ENCODE results near the gene CCZ1.

- TF ChIP-seq CTCF (IDR thresholded peaks at IDR 0.05 in 2 of 3, conservative IDR thresholded peaks at IDR 0.05 in 1 of 3; ENCODE audit: insufficient read depth in 2 of 3, low read depth in 1 of 3, low read length in 3 of 3) (no peak), TAF1 (IDR thresholded peaks at IDR 0.05; ENCODE audit: control insufficient read depth, extremely low read depth, insufficient read depth, low read length, severe bottlenecking) (no peak), CBFB (CRISPR knock-in tag; IDR thresholded peaks at IDR 0.05) (no peak), HMGXB4 (CRISPR knock-in tag; IDR thresholded peaks at IDR 0.05) (no peak), MCM3 (IDR thresholded peaks at IDR 0.05) (no peak), POLR2G (IDR thresholded peaks at IDR 0.05; ENCODE audit: low read depth, low read length) (no peak), POLR2A (conservative IDR thresholded peaks at IDR 0.05) (no peak), ARHGAP35 (IDR thresholded peaks at IDR 0.05; ENCODE audit: partially characterized antibody) (no peak), MAFK (IDR thresholded peaks at IDR 0.05; ENCODE audit: low read length) (no peak), ZNF274 (IDR thresholded peaks at IDR 0.05; ENCODE audit: borderline replicate concordance, low read depth, low read length) (no peak), SMAD3 (CRISPR knock-in tag; conservative IDR thresholded peaks at IDR 0.05) (no peak), ZKSCAN8 (CRISPR knock-in tag; IDR thresholded peaks at IDR 0.05) (no peak)
- TF ChIP-seq, protein P1, sequence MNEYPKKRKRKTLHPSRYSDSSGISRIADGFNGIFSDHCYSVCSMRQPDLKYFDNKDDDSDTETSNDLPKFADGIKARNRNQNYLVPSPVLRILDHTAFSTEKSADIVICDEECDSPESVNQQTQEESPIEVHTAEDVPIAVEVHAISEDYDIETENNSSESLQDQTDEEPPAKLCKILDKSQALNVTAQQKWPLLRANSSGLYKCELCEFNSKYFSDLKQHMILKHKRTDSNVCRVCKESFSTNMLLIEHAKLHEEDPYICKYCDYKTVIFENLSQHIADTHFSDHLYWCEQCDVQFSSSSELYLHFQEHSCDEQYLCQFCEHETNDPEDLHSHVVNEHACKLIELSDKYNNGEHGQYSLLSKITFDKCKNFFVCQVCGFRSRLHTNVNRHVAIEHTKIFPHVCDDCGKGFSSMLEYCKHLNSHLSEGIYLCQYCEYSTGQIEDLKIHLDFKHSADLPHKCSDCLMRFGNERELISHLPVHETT (CRISPR knock-in tag; conservative IDR thresholded peaks at IDR 0.05 in 1 of 2, IDR thresholded peaks at IDR 0.05 in 1 of 2): no peak
- TF ChIP-seq, protein P2, sequence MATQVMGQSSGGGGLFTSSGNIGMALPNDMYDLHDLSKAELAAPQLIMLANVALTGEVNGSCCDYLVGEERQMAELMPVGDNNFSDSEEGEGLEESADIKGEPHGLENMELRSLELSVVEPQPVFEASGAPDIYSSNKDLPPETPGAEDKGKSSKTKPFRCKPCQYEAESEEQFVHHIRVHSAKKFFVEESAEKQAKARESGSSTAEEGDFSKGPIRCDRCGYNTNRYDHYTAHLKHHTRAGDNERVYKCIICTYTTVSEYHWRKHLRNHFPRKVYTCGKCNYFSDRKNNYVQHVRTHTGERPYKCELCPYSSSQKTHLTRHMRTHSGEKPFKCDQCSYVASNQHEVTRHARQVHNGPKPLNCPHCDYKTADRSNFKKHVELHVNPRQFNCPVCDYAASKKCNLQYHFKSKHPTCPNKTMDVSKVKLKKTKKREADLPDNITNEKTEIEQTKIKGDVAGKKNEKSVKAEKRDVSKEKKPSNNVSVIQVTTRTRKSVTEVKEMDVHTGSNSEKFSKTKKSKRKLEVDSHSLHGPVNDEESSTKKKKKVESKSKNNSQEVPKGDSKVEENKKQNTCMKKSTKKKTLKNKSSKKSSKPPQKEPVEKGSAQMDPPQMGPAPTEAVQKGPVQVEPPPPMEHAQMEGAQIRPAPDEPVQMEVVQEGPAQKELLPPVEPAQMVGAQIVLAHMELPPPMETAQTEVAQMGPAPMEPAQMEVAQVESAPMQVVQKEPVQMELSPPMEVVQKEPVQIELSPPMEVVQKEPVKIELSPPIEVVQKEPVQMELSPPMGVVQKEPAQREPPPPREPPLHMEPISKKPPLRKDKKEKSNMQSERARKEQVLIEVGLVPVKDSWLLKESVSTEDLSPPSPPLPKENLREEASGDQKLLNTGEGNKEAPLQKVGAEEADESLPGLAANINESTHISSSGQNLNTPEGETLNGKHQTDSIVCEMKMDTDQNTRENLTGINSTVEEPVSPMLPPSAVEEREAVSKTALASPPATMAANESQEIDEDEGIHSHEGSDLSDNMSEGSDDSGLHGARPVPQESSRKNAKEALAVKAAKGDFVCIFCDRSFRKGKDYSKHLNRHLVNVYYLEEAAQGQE (IDR thresholded peaks at IDR 0.05; ENCODE audit: borderline replicate concordance): no peak
- TF ChIP-seq, protein P2 (CRISPR knock-in tag; IDR thresholded peaks at IDR 0.05; ENCODE audit: low read depth): no peak
These were observed 28.2 kb upstream of the CCZ1 start for GRCh38 chr7:5870311-5870710.

All from K562 (cell line).